DMS53 treated with DMSO at 0.1 percent for 48 hours (cell line): ENCODE results near the gene CANT1.
A peak's percentile ranks its signal among the peaks of the same experiment; 100 is the strongest.

ENCODE experiments used
- DNase-seq: peaks from one replicate; lab custom pipeline; 2025; ENCODE audit not compliant: unreplicated experiment; lab: John Stamatoyannopoulos, UW

CANT1 gene

DNA sequence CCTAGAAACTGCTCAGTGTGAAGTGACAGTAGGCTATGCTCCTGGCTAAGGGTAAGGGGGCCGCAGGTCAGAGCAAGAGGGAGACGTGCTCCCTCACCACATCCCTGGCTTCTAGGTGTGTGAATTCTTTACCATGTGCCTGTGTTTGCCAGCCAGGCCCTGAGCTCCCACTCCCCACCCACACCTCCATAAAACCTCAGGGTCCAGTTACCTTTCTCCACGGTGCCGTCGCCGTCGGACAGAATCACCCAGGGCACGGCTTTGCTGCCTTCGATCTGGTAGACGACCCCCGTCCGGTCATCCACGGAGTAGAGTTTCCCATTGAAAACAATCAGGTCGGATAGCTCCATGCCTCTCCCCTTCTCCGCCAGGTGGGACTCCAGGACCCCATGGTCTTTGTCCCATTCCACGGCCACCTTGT is 12.8 kb downstream of the CANT1 start:
- no peak for DNase-seq

DNA sequence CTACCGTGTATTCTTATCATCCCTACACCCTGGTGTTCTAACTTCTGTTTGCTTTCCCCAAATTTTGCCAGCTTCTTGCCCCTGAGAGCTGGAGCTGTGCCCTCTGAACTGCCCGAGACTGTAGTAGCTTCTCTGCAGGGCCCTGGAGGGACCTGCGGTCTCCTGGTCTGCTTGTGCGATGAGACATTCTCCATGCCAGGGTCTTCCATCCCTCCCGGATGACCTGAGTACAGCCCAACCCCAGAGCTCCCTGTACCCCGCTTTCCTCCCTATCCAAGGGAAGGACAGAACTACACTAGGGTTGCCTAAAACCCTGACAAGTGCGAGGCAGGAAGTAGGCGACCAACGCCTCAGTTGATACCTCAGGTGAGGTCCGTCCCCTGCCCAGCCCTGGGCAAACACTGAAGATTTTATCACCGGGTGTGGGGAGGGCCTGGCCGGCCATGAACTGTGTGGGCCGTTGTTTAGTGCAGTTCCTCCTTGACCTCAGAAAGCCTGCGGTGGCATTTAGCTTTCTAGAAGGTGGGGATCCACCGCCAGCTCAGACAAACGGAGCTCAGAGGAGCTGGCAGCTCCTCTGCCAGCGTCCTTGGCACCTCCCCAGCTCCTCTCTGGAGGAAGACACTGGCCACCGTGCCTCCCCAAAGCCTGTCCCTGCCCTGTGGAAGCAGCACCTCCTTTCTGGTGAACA is 13.7 kb downstream of the CANT1 start:
- no peak for DNase-seq

- no peak for DNase-seq
Measured at GRCh38 chr17:78995022-78995760, 14.4 kb downstream of the CANT1 start.

- no peak for DNase-seq
Measured at GRCh38 chr17:78993981-78994671, 15.4 kb downstream of the CANT1 start.

DNA sequence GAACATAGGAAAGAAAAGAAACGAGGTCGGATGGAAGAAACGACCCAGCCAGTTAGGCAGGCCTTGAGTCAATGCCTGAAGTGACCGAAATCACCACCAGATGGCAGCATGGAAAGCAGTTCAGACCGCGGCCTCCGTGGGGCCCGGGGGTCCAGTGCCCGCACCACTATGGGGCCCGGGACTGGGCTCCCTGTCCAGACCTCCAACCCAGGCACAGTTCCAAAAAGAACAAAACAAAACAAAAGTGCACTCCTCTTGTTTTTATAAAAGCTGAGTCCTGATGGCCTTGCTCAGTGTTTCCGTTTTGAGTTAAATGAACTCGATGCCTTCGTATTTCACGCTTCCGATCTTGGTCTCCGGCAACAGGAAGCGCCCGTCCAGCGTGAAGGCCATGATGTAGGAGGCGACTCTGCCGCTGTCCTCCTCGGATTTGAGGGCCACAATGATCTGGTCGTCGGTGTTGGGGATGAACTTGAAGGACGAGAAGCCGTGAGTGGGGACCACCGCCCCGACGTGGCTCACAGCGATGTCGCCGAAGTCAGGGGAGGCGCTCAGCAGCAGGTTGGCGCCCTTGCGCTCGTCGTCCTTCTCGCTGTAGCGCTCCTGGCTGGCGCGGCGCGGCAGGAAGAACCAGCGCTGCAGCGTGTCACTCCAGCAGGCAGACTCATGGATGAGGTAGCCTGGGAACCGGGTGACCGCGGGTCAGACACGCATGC is 16.2 kb downstream of the CANT1 start:
- DNase-seq: peak; percentile 29

GRCh38 chr17:78992542-78993212 is 16.9 kb downstream of the CANT1 start:
- DNase-seq: no peak

DNA sequence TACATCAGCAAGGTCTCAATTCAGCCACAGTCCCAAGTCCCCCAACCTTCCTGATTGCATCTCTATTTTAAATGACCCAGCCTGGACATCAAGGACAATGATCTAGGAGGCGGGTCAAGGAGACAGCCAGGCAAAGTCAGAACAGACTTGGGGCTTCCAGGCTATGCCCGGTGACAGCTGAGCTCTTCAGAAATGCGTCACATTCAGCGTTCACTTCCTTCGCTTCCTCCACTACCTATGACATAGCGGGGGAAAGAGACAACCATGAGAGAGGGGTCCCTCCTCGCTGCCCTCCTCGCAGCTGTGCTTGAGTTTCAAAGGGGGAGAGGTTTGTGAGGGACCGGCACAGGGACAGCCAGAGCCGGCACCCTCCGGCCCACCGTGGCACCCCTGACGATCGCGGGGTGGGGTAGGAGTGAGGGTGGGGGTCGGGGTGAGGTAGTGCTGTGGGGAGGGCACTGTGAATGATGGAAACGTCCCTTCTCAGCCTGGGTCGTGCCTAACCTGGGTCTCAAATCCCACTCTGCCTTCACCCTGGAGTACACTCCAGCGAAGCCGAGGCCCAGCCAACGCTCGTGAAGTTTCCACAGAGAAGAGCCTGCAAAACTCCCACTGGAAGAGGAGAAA is 17.5 kb downstream of the CANT1 start:
- no peak for DNase-seq

DNA sequence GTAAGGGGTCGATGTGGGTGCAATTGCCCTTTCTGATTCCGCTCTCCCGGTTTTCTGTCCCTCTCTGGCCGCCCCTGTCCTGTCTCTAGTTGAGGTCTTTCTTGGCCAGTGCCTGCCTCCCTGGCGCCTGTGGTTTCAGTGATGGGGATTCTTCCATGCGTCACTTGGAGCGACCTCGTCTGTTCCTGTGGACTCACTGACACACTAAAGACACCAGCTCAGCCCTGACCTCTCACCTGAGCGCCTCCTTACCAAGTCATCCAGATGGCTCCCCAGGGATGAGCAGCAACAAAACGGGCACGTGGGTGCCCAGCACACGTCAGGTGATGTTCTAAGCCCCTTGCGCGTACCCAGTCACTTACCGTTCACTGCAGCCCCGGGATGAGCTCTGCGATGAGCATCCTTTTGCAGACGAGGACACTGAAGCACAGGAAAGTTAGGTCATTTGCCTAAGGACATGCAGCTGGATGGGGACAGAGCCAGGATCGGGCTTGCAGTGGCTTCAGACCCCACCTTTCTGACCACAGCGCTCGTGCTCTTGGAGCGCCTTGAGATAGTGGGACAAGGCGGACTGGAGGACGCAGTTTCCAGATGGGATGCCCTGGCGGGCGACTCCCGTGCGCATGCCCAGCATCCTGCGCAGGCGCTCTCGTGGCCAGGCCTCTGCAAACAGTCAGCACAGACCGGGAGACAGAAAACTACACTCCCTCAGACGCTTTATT is 18.4 kb downstream of the CANT1 start:
- DNase-seq: no peak

GRCh38 chr17:78990349-78991016 is 19.1 kb downstream of the CANT1 start:
- no peak for DNase-seq

DNA sequence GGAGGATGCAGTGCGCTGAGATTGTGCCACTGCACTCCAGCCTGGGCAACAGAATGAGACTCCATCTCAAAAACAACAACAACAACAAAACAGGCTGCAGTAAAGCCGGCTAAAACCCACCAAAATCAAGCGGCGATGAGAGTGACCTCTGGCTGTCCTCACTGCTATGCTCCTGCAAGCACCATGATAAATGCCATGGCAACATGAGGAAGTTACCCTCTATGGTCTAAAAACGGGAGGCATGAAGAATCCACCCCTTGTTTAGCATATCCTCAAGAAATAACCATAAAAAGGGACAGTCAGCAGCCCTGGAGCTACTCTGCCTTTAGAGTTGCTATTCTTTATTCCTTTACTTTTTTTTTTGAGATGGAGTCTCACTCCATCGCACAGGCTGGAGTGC is 21.4 kb downstream of the CANT1 start:
- DNase-seq: no peak

DNA sequence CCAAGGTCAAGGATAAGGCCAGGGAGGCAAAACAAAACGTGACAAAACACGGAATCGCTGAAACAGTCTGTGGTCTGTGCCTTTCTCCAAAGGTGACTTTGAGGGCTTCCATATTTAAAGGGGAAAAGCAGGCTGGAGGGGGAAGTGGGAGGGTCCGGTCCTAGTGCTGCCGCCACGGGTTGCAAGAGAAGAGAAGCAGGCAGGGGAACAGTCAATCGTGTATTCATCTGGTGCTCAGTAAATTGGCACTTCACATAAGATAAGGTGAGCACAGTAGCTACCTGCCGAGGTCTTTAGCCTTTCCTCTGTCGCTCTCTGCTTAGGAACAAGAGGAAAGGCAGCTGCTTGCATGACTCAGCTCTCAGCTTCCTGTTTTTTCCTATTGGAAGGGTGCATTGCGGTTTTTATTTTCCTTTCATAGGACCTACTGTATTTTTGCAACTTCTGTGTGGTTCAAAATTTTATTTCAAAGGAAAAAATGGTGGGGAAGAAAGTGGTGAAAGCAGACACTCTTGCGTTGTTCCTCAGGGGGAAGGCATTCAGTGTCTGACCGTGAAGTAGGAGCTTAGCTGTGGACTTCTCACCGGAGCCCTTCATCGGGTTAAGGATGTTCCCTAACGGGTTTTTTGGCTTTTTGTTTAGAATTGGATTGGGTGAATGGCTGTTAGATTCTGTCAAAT is 22.8 kb downstream of the CANT1 start:
- DNase-seq: peak; percentile 90

DNA sequence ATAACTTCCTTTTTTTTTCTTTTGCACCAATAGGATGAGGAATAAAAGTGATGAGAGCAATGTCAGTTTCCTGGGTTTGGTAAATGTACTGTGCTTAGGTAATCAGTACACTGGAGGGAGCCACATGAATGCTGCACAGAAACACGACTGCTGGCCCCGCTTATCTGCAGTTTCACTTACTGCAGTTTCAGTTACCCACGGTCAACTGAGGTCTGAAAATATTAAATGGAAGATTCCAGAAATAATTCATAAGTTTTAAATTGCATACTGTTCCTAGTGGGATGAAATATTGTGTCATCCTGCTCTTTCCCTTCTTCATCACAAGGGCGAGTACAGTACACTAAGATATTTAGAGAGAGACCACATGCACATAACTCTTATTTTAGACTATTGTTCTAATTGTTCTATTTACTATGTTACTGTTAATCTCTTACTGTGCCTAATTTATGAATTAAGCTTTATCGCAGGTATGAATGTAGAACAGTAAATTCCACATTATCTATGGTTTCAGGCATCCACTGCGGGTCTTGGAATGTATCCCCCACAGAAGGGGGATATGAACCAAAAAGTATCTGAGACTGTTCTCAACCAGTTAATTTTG is 23.4 kb downstream of the CANT1 start:
- DNase-seq: peak; percentile 22

GRCh38 chr17:78985395-78985794 is 24.2 kb downstream of the CANT1 start:
- DNase-seq: no peak

- no peak for DNase-seq
Measured at GRCh38 chr17:78981010-78981888, 28.3 kb downstream of the CANT1 start.

DNA sequence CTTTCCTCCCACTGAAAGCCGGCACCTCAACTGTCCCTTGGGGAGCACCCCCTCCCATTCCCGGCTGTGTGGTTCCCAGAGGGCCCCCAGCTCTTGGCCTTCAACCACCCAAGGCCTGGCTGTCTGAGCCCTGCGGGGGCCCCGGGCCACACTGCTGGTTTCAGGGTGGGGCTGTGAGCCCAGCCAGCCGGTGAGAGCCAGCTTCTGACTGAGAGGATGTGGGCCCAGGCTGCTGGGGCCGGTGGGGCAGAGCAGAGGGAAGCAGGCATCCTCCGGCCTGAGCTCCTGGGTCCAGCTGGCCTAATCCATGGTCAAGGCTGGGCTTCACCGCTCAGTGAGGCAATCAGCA is 29.0 kb downstream of the CANT1 start:
- no peak for DNase-seq

DNA sequence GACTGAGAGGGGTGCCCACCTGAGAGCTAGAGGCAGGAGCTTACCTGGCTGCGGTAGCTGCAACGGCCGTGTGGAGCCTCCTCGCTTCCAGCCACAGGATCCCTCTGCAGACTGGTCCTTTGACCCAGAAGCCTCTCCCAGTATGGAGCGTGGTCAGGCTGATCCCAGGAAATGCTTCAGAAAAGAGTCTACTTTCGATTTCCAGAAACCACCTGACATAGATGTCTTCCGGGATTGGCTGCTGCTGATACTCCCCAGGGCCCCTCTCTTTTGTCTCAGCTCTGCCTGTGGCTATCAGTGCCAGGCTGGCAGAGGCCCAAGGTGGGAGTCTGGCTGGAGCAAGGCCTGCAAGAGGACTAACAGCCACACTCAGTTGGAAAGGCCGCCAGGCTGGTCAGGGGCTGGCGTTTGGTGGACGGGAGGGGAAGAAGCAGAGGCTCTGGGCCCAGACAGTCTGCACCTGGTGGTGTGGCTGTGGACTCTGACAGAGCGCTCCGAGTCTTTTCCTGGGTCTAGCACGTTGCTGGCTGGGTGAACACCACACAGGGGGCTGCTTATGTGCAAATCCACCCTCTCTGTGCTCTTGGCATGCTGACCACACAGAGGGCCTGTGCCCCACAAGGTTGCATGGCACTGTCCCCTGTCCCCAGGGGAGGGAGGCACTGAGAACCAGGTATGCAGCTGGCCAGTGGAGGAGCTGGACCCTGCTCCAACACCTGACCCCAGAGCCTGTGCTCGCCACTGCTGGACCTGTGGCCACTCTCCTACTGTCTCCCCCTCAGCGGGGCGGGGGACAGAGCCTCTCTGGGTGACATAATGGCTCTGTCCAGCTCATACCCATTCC is 29.6 kb downstream of the CANT1 start, which contains the start of gene LGALS3BP:
Gene LGALS3BP (minus strand): TSS at position 144 of the 844 bp plus-strand sequence. CDS start 2,732 bp downstream, outside the sequence.
- peak; percentile 96 for DNase-seq
